GM12891 (cell line): ENCODE measurements around the gene IGFALS.

Experiments used
- POLR2A ChIP-seq: IDR thresholded peaks from 2 replicates; pipeline ENCODE4 v1.6.1; 2011; ENCODE audit warnings: low read depth, low read length, control low read depth
- POLR2AphosphoS5 ChIP-seq: IDR thresholded peaks from 2 replicates; pipeline ENCODE4 v1.6.1; 2011; ENCODE audit warnings: low read depth, low read length, control low read depth
- POU2F2 ChIP-seq: IDR thresholded peaks from 2 replicates; pipeline ENCODE4 v1.6.1; 2011; ENCODE audit warnings: low read depth, mild to moderate bottlenecking, control low read depth, low read length, moderate library complexity
- SPI1 ChIP-seq: IDR thresholded peaks from 2 replicates; pipeline ENCODE4 v1.6.1; 2011; ENCODE audit warnings: low read depth, low read length, control low read depth
- TAF1 ChIP-seq: IDR thresholded peaks from 2 replicates; pipeline ENCODE4 v1.6.1; 2011; ENCODE audit warnings: low read depth, low read length, control low read depth

DNA sequence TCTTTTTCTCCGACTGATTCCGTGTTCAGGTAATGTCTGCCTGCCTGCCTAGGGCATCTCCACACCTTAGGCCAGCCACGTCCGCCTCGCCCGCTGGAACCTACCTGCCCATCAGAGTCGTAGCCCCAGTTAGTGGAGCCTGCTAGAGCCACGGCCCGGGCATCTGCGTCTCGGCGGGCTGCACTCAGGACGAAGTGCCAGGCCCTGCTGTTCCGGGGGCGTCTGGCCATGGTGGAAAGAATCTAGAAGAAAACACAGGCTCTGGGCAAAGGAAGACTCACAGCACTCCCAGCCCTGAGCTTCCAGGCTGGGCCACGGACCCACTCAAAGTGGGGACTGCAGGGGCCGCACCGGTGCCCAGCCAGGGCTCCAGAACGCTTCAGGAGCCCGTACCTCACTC, 12.3 kb downstream of the IGFALS start:
- no peak for TF ChIP-seq TAF1
- TF ChIP-seq POLR2A, result no peak
- no peak for TF ChIP-seq POLR2AphosphoS5
- no peak for TF ChIP-seq POU2F2
- no peak for TF ChIP-seq SPI1
